ENCODE measurements around the gene RAB6B. TPM values are rescaled to one million over a fixed set of nuclear protein-coding genes. Genes with fewer than 3 reads are reported as not detected.

Gene RAB6B
- total and polyA plus RNA-seq, 2 of the 8 experiments (the other 6 are each of a cell fraction or from before 2014, with no cell fraction given): 7.9 to 15.6 TPM

DNA sequence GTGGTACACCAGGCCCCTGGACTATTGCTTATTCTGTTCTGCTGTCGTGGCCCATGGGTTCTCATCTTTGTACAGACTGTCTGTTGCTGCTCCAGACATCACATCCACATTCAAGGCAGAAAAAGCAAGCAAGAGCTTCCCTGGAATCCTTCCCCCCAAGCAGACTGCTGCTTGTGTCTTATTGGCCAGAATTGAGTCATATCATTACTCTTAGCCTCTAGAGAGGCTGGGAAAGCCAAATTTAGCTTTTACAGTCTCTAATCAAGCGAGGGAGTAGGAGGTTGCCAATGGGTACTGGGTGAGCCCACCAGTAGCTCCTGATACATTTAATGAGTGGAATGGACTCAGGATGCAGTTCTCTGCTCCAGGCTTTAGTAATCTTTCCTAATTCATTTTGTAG lies 39.4 kb downstream of the RAB6B start (continued):
- TF ChIP-seq POU5F1 (IDR thresholded peaks at IDR 0.05; ENCODE audit: low read depth, low read length) (no peak), HDAC2 (IDR thresholded peaks at IDR 0.05; ENCODE audit: borderline replicate concordance in 1 of 2, low read depth in 2 of 2, low read length in 2 of 2) (no peak), KDM4A (IDR thresholded peaks at IDR 0.05; ENCODE audit: low read depth, low read length, severe bottlenecking) (no peak), ATF2 (IDR thresholded peaks at IDR 0.05; ENCODE audit: low read length) (no peak), MAFK (IDR thresholded peaks at IDR 0.05; ENCODE audit: low read depth, low read length) (no peak), EGR1 (IDR thresholded peaks at IDR 0.05; ENCODE audit: borderline replicate concordance, low read depth, low read length) (no peak)

All from H1 (cell line).